GM12891 (cell line): ENCODE results near the gene AP1M1.
A peak's percentile ranks its signal among the peaks of the same experiment; 100 is the strongest.
"Not testable (repeated sequence)": the region's sequence is repeated elsewhere in the genome, so short reads cannot be mapped to it uniquely, and the experiment has no call there.

Source experiments
- DNase-seq: peaks from one replicate; pipeline ENCODE4 v3.0.0; 2011; ENCODE audit warnings: low spot score; ENCODE audit not compliant: insufficient read length
- FAIRE-seq: peaks from 2 replicates; lab custom pipeline; 2011; peaks lifted over from hg19 to GRCh38; lab: Jason Lieb, UNC
- PAX5 ChIP-seq: IDR thresholded peaks from 2 replicates; pipeline ENCODE4 v1.6.1; 2011; ENCODE audit warnings: low read length, moderate library complexity, mild to moderate bottlenecking; ENCODE audit not compliant: insufficient read depth, severe bottlenecking
- POLR2A ChIP-seq: IDR thresholded peaks from 2 replicates; pipeline ENCODE4 v1.6.1; 2011; ENCODE audit warnings: low read depth, low read length, control low read depth
- POLR2AphosphoS5 ChIP-seq: IDR thresholded peaks from 2 replicates; pipeline ENCODE4 v1.6.1; 2011; ENCODE audit warnings: low read depth, low read length, control low read depth
- POU2F2 ChIP-seq: IDR thresholded peaks from 2 replicates; pipeline ENCODE4 v1.6.1; 2011; ENCODE audit warnings: low read depth, mild to moderate bottlenecking, control low read depth, low read length, moderate library complexity
- SPI1 ChIP-seq: IDR thresholded peaks from 2 replicates; pipeline ENCODE4 v1.6.1; 2011; ENCODE audit warnings: low read depth, low read length, control low read depth
- TAF1 ChIP-seq: IDR thresholded peaks from 2 replicates; pipeline ENCODE4 v1.6.1; 2011; ENCODE audit warnings: low read depth, low read length, control low read depth

Gene AP1M1

DNA sequence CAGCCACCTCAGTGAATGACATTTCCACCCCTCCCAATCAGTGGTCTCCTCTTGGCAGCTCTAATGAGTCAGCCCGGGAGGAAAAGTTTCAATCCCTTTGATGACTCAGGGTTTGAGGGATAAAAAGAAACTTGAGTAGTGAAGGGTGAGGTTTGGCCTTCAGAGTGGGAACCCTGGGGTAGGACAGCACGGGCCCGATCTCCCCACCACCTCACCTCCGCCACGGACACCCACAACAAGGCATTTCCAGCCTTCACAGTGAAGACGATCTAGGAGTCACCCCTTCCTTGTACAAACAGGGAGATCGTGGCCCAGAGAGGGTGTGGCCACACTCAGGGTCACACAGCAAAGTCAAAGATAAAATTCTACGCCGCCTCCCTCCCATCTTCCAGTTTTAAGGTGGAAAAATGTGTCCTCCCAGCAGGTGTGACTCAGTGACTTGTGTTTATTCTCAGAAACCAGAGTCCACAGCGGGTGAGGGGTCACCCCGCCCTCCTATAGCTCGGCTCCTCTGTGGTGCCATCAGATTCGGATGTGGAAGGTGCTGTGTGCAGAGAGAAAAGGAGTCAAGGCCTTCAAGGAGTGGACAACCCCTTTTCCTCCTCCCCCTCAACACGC, 36.7 kb upstream of the AP1M1 start:
- DNase-seq (no peak), FAIRE-seq (no peak)
- TF ChIP-seq SPI1 (no peak), PAX5 (no peak), TAF1 (no peak), POU2F2 (no peak)

DNA sequence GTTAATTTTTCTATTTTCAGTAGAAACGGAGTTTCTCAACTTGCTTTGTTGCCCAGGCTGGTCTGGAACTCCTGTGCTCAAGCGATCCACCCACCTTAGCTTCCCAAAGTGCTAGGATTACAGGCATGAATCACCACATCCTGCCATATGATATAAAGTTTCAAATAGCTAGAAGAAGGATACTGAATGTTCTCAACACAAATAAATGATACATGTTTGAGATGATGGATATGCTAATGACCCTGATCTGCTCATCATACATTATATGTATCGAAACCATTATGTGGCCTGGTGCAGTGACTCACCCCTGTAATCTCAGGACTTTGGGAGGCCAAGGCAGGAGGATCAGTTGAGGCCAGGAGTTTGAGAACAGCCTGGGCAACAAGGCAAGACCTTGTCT, 35.9 kb upstream of the AP1M1 start:
- FAIRE-seq, result no peak
- DNase-seq, result no peak
- TF ChIP-seq SPI1 (no peak), POU2F2 (no peak), TAF1 (no peak), PAX5 (no peak), POLR2A (no peak), POLR2AphosphoS5 (no peak)

DNA sequence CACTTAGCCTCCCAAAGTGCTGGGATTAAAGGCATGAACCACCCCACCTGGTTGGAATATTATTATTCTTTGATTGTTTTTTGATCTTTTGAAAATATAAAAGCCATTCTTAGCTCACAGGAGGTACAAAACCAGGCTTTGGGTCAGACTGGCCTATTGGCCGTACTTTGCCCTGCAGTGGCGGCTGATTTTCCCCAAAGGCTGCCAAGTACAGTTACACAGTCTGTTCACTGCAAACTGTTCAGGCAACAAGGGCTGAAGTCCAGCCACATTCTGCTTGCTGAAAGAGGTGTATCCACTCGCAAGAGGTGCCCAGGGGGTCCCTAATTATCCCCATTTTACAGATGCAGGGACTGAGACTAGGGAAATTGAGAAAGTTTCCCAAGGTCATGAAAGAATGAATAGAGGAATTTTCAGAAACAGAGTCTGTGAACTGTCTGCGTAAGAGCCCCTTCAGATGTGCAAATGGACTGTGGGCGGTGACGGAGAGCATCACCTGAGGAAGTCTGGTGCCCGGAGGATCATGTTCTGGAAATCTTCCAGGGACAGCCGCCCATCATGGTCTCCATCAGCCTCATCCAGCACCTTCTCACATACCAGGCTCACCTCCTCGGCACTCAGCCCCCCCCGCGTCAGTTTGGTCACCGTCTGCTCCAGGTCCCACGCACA, 33.4 kb upstream of the AP1M1 start:
- FAIRE-seq (no peak), DNase-seq (no peak)
- TF ChIP-seq PAX5 (no peak), POLR2A (no peak), SPI1 (no peak), TAF1 (no peak), POLR2AphosphoS5 (no peak), POU2F2 (no peak)

DNA sequence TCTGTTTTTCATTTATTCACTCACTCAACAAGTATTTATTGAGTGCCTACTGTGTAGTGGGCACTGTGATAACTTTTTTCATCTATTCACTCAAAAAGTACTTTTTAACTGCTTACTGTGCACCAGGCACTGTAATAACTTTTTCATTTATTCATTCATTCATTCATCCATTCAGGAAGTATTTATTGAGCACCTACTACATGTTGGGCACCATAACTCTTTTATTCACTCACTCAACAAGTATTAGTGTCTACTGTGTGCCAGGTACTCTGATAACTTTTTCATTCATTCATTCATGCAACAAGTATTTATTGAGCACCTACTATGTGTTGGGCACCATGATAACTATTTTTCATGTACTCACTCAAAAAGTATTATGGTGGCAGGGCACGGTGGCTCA, 31.3 kb upstream of the AP1M1 start:
- TF ChIP-seq TAF1 (no peak), POU2F2 (no peak), PAX5 (no peak), SPI1 (no peak), POLR2A (no peak), POLR2AphosphoS5 (no peak)
- no peak for DNase-seq
- no peak for FAIRE-seq

DNA sequence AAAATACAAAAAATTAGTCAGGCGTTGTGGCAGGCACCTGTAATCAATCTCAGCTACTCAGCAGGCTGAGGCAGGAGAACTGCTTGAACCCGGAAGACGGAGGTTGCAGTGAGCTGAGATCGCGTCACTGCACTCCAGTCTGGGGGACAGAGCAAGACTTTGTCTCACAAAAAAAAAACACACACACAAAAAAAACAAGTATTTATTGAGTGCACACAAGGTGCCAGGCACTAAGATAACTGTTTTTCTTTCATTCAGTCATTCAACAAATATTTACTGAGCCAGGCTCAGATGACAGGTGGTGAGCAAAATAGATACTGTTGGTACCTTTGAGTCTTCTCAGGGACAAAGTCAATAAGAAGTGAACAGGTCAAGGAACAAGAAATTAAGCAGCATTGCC, 30.7 kb upstream of the AP1M1 start:
- no peak for DNase-seq
- FAIRE-seq, result no peak
- no peak for TF ChIP-seq TAF1

DNA sequence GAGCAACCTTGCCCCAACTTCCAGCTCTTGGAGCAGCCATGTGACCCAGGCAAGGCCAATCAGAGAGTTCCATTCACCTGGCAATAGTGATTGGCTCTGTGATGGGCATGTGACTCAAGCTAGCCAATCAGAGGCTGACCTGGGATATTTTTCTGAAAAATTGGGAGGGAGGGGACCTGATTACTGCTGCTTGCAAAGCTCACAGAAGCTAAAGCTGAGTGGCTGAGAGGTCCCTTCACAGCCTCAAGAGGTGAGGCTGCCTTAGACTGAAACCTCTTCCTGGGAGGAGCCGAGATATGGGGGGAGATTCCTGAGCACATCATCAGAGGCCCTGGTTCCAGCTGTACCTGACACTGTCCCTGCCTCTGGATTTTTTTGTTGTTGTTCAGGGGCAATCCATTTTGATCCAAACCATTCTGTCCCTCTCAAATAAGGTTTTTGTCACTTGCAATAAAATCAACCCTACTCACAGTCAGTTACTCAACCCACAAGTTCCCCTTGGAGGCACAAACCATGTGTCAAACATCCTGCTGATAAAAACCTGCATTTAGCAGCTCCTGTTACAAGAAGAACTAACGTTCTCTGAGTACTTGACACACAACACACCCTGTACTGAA, 29.1 kb upstream of the AP1M1 start:
- FAIRE-seq, result peak; percentile 72
- no peak for DNase-seq
- no peak for TF ChIP-seq SPI1
- TF ChIP-seq PAX5, result no peak

DNA sequence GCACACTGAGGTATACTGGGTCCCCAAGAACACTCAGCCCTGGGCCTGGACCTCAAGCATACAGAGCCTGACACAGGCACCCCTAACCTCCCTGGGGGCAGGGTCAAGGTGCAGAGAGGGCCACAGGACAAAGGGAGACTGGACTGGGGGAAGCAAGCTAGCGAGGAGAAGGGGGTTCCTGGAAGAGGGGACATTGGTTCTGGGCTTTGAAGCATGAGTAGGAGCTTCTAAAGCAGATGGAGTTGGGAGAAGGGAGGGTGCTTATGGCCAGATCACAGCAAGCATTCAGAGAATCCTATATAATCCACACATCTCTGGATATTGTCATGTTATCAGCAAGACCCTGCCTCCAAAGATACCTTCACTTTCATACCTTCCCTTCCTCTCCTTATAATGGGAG, 27.6 kb upstream of the AP1M1 start:
- DNase-seq (no peak), FAIRE-seq (no peak)
- TF ChIP-seq TAF1 (no peak), POLR2AphosphoS5 (no peak), SPI1 (no peak), POLR2A (no peak), PAX5 (no peak), POU2F2 (no peak)

DNA sequence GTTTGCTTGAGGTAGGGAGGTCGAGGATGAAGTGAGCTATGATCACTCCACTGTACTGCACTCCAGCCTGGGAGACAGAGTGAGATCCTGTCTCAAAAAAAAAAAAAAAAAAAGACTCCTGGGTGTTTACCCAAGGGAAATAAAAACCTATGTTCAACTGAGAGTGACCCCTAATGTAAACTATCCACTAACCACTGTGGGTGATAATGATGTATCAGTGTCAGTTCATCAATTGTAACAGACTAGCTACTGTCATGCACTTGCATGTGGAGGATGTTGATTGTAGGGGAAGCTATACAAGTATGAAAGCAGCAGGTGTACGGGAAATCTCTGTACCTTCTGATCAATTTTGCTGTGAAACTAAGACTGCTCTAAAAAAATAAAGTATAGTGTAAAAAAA, 21.8 kb upstream of the AP1M1 start:
- TF ChIP-seq SPI1, result no peak
- no peak for TF ChIP-seq POLR2A
- TF ChIP-seq PAX5, result no peak
- no peak for TF ChIP-seq TAF1
- TF ChIP-seq POU2F2, result no peak
- TF ChIP-seq POLR2AphosphoS5, result no peak
- FAIRE-seq, result no peak
- no peak for DNase-seq

DNA sequence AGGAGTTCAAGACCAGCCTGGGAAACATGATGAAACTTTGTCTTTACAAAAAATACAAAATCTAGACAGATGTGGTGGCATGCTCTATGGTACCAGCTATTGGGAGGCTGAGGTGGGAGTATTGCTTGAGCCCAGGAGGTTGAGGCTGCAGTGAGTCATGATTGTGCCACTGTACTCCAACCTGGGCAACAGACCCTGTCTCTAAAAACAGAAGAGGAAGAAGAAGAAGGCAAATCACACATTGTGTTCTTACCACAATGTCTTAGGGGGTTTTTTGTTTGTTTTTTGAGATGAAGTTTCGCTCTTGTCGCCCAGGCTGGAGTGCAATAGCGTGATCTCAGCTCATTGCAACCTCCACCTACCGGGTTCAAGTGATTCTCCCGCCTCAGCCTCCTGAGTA, 18.8 kb upstream of the AP1M1 start:
- FAIRE-seq, result peak; percentile 40
- not testable (repeated sequence) for DNase-seq

DNA sequence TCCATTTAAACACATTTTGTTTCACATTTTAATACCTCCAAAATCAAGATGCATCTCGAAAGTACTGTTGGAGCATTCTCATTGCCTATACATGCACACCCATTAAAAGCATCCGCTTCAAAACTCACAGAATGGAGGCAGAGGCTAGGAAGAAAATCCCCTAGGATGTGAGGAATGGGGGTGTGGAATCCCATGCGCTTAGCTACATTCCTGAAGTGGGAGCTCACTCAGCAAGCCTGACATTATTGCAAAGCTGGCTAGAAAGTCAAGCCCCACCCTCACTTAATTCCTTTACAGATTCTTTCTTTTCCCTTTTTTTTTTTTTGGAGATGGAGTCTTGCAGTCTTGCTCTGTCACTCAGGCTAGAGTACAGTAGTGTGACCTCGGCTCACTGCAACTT, 17.1 kb upstream of the AP1M1 start:
- no peak for FAIRE-seq
- no peak for DNase-seq
- no peak for TF ChIP-seq TAF1
- TF ChIP-seq POLR2A, result no peak
- no peak for TF ChIP-seq POU2F2
- TF ChIP-seq SPI1, result no peak
- no peak for TF ChIP-seq PAX5
- TF ChIP-seq POLR2AphosphoS5, result no peak
